GM21576 (cell line): ENCODE measurements around the gene NFKBIE.
A peak's percentile ranks its signal among the peaks of the same experiment; 100 is the strongest.

Experiments
- ATAC-seq: cut with Tn5 transposase; IDR thresholded peaks from one replicate; pipeline ENCODE4 v1.9.1; 2021; ENCODE audit warnings: mild to moderate bottlenecking, moderate library complexity; ENCODE audit not compliant: unreplicated experiment

Gene NFKBIE

DNA sequence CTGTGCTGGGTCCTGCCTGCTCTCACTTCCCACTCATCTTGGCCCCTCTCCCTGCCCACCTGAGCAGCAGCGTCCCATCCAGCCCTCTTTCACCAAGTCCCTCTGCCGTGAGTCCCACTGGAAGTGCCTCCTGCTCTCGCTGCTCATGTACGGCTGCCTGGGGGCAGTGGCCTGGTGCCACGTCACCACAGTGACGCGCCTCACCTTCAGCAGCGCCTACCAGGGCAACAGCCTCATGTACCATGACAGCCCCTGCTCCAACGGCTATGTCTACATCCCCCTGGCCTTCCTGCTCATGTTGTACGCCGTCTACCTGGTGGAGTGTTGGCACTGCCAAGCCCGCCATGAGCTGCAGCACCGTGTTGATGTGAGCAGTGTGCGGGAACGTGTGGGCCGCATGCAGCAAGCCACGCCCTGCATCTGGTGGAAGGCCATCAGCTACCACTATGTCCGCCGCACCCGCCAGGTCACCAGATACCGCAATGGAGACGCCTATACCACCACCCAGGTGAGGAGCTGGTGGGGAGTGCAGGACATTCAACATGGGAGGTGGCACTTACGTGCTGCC, 7.7 kb upstream of the NFKBIE start:
- no peak for ATAC-seq

DNA sequence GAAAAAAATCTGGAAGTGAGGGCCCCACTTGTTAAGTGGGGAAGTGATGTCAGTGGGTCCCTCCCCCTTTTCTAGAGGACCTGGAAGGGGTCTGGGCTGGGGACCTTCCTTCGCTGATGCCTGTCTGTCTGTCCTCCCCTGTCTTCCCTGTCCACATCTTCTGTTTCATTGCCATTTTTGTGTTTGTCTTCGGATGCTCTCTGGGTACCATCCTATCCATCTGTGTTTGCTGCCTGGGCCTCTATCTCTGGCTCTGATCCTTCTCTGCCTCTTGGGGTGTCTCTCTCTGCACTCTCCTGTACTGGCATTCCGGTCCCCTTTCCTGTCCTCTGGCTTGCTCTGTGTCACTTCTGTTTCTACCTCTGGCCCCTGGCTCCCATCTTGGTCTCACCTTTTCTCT, 7.2 kb upstream of the NFKBIE start:
- ATAC-seq = no peak

DNA sequence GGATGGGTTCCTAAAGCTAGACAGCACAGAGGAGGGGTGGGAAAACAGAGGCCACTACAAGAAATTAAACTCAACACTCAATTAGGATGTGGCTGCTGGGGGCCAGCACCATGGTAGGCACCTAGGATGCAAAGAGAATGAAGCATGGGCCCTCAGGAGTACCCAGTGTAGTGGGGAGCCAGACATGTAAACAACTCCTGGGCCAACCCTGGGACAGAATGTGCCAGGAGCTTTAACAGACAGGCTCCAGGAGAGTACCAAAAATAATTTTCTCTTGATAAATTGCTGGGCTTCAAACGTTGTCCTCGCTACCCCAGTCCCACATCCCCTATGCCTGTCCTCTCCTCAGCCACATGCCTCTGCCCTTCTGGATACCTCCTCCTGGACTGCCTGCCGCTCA, 6.6 kb upstream of the NFKBIE start:
- ATAC-seq = no peak

DNA sequence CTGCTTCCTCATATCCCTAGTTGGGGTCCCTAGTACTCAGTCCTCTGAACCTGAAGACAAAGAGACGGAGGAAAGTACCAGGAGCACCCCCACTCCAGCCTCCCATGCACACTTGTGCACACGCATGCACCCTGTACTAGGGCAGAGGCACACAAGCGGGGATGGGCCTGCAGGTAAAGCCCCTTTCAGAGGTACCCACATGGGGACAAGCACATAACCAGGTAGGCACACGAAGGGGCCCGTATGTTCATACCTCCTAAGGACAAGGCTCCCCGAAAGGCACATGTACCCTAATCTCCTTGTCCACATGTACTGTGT, 6.0 kb upstream of the NFKBIE start:
- ATAC-seq = no peak

DNA sequence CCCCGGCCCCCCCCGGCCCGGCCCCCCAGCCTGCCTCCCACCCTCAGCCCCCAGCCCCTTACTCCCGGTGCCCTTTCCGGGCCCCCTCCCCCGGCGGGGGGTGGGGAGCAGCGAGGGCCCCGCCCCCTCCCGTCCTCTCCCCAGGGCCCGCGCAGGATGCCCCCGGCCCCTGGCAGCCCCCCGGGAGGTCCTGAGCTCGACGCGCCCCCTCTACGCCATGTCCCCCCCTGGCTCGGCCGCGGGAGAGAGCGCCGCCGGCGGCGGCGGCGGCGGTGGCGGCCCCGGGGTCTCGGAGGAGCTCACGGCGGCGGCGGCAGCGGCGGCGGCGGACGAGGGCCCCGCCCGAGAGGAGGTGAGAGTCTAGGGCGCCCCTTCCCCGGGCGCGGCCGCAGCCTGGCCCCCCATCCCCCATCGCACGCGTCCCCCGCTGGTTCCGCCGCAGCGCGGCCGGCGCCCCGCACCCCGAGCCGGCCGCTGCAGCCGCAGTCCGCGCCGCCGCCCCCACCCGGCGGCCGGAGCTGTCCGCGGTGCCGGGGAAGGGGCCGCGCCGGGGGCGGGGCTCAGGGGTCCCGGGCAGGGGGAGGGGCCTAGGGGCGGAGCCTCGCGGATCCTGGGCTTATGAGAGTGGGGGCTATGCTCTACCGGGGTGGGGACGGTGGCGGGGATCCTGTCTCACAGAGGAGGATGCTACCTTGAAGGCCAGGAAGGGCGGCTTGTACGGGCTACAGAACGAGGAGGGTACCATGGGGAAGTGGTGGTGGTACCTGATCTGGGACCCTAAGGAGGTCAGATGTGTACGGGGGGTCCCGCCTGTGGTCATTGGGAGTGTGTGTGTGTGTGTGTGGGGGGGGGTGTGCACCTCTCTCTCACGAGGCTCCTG, 5.4 kb upstream of the NFKBIE start:
- ATAC-seq = no peak

DNA sequence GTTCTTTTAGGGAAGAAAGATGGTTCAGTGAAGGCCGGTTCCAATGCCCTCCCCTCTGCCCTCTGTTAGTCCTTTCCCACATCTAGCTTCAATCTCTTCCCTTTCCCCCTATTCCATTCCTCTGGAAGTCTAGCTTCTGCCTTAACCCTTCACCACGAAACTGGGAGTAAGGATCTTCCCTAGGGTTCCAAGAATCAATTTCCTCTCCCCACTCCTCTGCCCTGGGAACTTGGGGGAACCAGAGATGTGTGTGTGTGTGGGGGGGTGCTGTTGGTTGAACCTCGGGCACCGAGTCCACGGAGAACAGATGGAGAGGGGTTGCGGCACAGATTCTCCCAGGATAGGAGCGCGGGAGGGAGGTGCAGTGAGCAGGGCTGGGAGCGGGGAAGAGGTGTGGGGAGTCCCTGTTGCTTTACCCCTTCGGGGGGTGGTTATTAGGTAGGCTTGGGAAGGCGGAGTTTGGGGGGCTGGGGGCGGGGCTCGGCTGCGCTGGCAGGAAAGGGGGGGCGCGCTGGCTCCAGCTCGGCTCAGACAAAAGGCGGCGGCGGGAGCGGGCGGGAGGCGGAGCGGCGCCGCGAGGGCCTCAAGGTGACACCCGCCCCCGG, 4.7 kb upstream of the NFKBIE start, which contains the start of gene TMEM151B:
TSS of gene TMEM151B (plus strand) at position 530 of the 605 bp plus-strand sequence. CDS start 293 bp downstream, outside the sequence.
- ATAC-seq = no peak

DNA sequence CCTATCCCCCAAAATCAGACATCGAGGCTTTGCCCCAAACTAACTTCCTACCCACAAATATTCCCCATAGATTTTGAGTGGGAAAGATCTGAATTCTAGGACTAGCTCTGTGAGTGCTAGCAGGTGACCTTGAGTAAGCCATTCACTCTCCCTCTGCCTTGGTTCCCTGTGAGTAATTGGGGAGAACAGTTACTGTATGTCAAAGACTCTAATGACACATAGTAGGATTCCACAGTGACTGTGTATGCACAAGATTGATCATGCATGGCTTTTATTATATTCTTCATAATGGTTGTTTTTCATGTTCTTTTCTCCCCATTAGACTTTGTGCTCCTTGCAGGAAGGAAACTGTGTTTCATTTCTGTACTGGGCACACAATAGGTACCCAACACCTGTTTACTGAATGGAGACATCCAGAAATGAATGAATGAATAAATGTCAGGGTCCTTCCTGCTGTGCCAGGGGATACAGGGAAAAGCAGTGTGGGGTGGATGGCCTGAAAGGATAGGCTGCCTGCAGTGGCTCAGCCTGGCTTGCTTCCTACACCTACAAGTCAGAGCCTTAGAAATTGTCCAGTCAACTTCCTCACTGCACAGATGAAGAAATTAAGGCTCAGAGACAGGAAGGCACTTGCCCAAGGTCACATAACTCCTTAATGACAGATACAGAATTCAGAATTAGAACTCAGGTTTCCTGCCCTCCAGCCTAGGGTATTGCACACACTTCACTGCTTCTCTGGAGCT, 4.0 kb upstream of the NFKBIE start:
- no peak for ATAC-seq

DNA sequence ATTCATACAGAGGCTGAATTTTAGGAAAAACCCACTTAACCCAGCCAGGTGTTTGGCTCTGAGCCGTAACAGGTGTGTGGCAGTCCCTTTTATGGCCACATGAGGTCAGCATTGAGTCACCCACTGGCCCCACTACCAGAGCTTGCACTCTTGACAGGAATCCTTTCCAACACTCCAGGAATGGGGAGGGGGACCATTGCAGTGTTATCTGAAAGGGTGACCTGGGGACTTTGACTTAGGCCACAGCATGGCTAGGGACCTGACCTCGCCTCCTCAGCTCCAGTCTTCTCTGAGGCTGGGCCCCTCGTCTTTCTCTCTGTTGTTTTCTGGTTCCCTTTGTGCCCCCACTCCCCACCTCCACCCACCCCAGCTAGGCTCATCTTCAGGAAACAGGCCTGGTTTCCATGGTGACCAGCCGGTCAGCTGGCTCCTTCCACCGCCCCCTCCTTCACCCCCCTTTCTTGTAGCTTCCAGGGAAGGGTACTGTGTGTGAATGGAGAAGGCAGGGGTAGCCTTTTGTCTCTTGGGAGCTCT, 2.8 kb upstream of the NFKBIE start:
- ATAC-seq = no peak

DNA sequence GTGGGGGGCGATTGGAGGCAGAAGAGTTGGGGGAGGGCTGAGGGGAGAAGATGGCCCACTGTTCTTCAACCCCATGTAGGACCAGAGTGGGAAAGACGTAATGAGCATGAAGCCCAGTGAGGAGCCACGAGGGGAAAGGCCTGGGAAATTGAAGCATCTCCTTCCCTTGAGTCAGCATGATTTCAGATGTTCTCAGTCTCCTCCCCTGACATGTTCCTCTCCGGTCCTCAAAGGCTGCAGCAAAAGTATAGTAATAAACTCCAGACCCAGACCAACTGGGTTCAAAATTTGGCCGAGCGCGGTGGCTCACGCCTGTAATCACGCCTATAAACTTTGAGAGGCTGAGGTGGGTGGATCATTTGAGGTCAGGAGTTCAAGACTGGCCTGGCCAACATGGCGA, 1.9 kb upstream of the NFKBIE start:
- no peak for ATAC-seq

DNA sequence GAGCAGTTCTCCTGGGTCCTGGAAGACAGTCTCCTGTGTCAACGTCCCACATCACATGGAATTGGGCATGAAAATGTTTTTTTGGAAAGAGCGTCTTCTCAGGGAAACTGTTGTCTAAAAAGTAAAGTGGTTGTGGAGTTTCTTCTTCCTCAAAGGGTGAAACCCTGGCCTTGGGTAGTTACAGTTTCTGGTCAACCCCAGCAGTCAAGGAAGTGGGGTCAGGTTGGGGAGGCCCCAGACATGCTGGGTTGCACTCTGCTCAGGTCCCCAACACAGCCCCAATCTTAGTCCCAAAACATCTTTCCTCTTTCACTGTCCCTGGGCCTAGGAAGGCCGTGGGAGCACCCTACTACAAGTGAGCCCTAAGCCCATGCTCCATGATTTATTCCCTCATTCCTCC, 996 bp upstream of the NFKBIE start:
- ATAC-seq = peak; percentile 38

DNA sequence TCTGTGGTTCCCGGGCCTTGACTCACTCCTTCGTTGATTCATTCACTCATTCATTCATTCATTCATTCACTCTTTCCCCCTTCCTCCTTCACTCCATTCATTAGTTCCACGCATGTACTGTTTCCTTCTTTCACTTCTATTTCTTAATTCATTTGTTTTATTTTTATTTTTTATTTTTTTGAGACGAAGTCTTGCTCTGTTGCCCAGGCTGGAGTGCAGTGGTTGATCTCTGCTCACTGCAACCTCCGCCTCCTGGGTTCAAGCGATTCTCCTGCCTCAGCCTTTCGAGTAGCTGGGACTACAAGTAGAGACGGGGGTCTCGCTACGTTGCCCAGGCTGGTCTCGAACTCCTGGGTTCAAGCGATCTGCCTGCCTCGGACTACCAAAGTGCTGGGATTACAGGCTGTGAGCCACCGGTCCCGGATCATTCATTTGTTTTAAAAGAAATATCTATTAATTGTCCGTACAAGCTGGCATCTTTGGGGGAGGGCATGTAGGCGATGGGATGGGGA, 427 bp upstream of the NFKBIE start:
- no peak for ATAC-seq

DNA sequence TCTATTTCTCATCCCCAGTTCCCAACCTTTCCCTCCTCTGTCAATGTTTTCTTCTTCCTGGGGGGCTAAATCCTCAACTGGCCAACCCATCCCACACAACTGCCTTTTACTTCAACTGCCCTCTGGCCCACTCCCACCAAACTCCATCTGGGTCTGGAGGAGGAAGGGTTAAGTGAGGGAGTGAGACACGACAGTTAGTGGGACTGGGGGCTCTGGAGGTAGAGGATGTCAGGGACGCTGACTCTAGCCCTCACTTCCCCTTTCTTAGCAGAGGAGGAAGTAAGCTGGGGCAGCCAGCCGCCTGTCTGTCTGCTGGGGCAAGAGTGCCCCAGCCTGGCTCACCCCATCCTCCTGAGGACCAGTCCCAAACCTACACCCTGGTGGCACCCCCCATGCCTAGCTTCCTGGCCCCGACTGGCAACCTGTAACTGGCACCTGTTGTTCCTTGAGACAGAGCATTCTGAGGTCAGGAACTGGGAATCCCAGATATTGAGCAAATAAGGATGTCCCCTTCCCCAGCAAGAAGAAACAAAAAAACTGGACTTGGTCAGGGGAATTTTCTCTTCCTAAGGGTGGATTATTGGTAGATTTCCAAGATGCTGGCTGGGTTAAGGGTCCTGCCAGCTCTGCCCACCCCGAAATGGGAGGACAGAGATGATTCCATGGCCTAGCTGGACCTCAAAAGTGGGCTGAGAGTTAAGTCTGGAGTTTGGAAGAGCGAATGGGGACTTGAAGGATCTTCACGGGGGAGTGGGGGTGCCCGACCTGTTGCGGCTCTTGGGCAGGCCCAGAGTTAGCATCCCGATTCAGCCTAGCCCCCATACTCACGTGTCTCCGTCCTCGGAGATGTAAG, 971 bp downstream of the NFKBIE start:
- ATAC-seq = no peak

DNA sequence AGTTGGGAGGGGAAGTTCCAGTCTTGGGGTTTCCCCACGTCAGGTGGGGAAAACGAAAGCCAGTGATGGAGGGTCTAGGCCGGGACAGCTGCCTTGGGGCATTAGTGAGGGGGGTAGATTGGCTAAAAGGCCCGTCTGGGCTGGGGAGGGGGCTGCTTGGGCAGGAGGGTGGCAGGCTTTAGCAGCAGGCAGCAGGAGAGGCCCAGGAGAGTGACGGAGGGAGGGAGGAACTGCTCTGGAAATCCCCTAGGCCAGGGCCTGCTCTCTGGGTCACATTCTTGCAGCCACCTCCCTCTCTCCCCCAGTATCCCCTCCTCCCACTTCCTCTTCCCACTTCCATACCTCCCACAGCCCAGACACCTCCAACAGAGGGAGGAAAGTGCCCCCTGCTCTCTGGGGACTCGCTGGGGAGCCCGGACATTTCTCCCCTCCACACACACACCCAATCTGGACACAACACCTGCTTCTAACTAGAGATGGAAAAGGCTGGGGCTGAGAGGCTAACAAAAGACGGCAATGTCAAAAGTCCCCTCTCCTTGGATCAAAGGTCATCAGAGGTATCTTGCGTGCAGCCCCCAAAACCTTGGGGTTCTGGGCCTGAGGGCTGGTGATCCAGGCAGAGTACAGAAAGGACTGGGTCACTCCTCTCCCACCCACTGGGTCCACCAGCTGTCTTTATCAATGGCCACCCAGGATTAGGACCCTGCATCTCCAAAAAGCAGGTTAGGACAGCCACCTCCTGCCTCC, 1.8 kb downstream of the NFKBIE start:
- no peak for ATAC-seq

DNA sequence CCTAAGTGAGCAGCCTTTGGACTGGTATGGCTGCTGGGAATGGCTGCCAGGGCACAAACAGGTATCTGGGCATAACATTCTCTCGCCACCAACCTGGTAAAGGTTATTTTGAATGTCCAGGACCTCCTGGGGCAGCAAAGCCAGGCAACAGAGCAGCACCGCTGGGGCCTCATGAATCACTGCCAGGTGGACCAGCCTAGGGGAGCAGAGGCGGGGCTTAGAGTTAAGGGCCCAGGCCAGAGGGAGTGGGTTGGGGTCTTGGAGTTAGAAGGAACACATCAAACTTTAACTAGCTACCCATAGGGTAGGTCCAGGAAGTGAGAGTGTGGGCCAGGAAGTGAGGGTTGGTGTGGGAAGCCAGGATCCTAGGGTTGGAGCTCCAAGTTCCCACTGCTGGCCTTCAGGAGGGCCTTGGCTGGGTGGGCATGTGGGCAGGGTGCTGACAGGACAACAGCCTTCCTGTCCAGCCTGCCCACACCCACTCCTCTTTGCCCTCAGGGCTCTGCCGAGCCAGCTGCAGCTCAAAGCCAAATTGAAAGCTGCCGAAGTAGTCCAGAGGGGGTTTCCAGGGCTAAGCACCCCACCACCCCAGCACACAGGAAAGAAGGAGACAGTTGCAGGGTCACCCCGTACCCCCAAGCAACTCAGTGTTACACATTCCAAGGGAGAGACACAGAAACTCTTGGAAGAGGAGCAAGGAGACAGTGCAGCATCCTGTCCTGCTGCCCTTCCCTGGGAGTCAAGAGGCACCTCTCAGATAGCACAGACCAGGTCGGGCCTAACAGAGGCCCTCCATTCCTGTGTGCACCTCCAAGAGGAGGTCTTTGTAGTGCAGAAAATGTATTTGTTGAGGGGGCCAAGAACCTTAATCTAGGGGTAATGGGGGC, 2.6 kb downstream of the NFKBIE start:
- no peak for ATAC-seq

DNA sequence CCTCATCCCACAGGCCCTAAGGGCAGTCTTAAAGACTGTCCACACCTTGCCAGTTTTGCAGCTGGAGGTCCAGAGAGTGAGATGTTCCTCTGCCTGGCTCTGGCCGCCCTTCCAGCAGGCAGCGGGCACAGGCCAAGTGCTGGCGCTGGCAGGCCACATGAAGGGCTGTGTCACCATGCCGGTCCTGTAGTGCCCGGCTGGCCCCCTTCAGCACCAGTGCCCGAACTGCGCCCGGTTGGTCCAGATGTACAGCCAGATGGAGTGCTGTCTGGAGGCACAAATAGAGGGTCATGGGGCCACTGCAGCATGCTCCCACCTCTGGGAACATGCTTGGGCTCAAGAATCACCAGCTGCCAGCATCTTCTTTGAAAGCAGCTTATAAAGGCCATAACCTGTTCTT, 3.8 kb downstream of the NFKBIE start:
- ATAC-seq = no peak

DNA sequence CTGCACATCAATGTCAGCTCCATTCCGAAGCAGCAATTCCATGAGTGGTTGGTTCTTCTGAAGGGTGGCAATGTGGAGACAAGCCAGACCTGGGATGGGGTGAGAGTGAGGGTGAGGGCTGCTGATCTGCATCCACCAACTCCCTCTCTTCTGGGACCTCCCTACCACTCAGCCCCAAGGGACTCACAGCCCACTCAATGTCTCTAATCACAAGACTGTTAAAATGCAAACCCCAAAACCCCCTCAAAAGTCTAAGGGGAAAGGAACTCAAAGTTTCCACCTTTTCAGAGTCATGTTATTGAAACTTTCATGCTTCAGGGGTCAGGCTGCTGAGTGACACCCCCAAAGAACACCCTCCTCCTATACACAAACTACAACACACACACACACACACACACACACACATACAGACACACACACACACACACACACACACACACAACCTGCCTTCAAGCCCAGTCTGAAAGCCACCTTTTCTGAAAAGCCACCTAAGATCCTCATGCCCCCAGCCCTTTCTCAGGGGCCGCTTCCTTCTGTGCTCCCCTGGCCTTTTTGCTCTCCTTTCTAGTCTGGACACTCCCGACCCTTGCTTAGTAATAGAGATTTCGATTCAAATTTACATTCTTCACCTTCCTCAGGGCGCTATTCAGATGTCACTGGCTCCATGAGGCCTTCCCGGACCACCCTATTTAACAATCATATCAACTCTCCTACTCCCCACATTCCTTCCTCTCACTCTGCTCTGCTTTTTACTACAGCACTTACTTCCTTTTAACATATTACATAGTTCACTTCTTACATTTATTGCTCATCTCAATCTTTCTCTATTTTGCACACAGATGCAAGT, 4.7 kb downstream of the NFKBIE start:
- ATAC-seq = no peak

DNA sequence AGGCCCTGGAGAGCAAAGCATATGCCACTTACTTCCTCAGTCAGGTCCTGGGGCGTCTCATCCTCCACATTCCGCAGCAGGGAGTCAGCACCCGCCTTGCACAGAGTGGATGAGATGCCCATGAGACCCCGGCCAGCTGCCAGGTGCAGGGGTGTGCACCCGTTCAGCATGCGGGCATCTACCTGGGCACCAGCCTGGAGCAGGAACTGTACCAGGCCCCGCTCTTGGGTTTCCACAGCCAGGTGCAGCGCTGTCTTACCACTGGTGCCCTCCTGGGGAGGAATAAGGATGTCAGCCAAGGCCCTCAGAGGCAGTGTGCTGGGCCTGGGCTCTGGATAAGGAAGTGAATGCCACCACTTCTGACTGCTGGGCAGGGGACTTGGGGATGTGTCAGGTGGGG, 5.3 kb downstream of the NFKBIE start:
- ATAC-seq = no peak

DNA sequence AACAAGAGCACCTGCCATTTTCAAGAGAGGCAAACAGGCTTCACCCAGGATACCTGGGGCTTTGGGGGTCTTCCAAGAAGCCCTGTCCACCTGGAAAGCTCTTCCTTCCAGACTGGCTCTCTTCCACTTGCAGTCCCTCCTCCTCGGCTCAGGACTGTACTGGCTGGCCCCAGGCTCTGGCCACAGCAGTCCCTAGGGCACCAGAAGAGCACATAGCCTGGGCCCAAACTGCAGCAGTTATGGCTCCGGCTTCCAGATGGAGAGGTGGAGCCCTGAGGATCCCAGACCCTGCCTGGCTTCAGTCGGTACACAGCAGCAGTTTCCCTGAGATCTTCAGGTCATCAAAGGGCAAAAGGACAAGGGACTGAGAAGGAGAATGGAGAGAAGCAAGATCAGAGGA, 6.4 kb downstream of the NFKBIE start:
- ATAC-seq = no peak
